Astrocyte (in vitro differentiated cells and primary cell): ENCODE data around the gene SVOPL. TPM values are rescaled to one million over a fixed set of nuclear protein-coding genes. Genes with fewer than 3 reads are reported as not detected.
"Not testable (repeated sequence)": the region's sequence is repeated elsewhere in the genome, so short reads cannot be mapped to it uniquely, and the experiment has no call there.

ENCODE experiments used
- DNase-seq: peaks from one replicate; pipeline ENCODE4 v3.0.0-alpha.2; 2010; ENCODE audit warnings: low read depth
- FAIRE-seq: peaks from 2 replicates; lab custom pipeline; 2011; peaks lifted over from hg19 to GRCh38; lab: Jason Lieb, UNC
- H2AFZ ChIP-seq: 2 replicates; pipeline ENCODE4 v1.6.0; 2012; ENCODE audit warnings: low read depth, low read length, inconsistent platforms
- H3K27ac ChIP-seq: 2 replicates; pipeline ENCODE4 v1.5.1; 2011; ENCODE audit warnings: low read depth, low read length, inconsistent platforms
- H3K27me3 ChIP-seq: 2 replicates; pipeline ENCODE4 v1.6.0; 2011; ENCODE audit warnings: low read length, inconsistent platforms; ENCODE audit not compliant: insufficient read depth
- H3K36me3 ChIP-seq: 2 replicates; pipeline ENCODE4 v1.5.1; 2011; ENCODE audit warnings: low read length, inconsistent platforms; ENCODE audit not compliant: insufficient read depth
- H3K4me1 ChIP-seq: 2 replicates; pipeline ENCODE4 v1.5.1; 2011; ENCODE audit warnings: low read length, inconsistent platforms; ENCODE audit not compliant: insufficient read depth
- H3K4me2 ChIP-seq: 2 replicates; pipeline ENCODE4 v1.6.0; 2012; ENCODE audit warnings: low read length, inconsistent platforms
- H3K4me3 ChIP-seq: 2 replicates; pipeline ENCODE4 v1.5.1; 2011; ENCODE audit warnings: low read depth, mild to moderate bottlenecking, low read length, inconsistent platforms; ENCODE audit not compliant: insufficient read depth
- H3K79me2 ChIP-seq: 2 replicates; pipeline ENCODE4 v1.6.0; 2012; ENCODE audit warnings: mild to moderate bottlenecking, low read length, inconsistent platforms; ENCODE audit not compliant: insufficient read depth
- H3K9ac ChIP-seq: 2 replicates; pipeline ENCODE4 v1.6.0; 2012; ENCODE audit warnings: mild to moderate bottlenecking, low read length, inconsistent platforms
- H3K9me3 ChIP-seq: 2 replicates; pipeline ENCODE4 v1.5.1; 2012; ENCODE audit warnings: low read depth, mild to moderate bottlenecking, low read length, inconsistent platforms; ENCODE audit not compliant: insufficient read depth
- H4K20me1 ChIP-seq: 2 replicates; pipeline ENCODE4 v1.6.0; 2012; ENCODE audit warnings: low read length, inconsistent platforms; ENCODE audit not compliant: insufficient read depth
- H3K27ac Mint-ChIP-seq: one replicate; pipeline ENCODE4 v1.8.0; 2021; ENCODE audit warnings: mild to moderate bottlenecking, mixed read lengths; ENCODE audit not compliant: unreplicated experiment
- H3K27me3 Mint-ChIP-seq: one replicate; pipeline ENCODE4 v1.8.0; 2021; ENCODE audit warnings: low read depth, mixed read lengths; ENCODE audit not compliant: unreplicated experiment
- H3K36me3 Mint-ChIP-seq: one replicate; pipeline ENCODE4 v1.8.0; 2021; ENCODE audit warnings: low read depth, mixed read lengths; ENCODE audit not compliant: unreplicated experiment
- H3K4me1 Mint-ChIP-seq: one replicate; pipeline ENCODE4 v1.8.0; 2021; ENCODE audit warnings: low read depth, mixed read lengths; ENCODE audit not compliant: unreplicated experiment
- H3K4me3 Mint-ChIP-seq: one replicate; pipeline ENCODE4 v1.8.0; 2021; ENCODE audit warnings: mild to moderate bottlenecking, moderate library complexity, mixed read lengths; ENCODE audit not compliant: unreplicated experiment
- H3K9me3 Mint-ChIP-seq: one replicate; pipeline ENCODE4 v1.8.0; 2021; ENCODE audit warnings: mild to moderate bottlenecking, mixed read lengths; ENCODE audit not compliant: unreplicated experiment
- CTCF ChIP-seq: IDR thresholded peaks from 2 replicates; pipeline ENCODE4 v1.5.1; 2011; ENCODE audit warnings: low read depth, mild to moderate bottlenecking, inconsistent platforms, low read length, moderate library complexity; ENCODE audit not compliant: insufficient read depth
- EZH2 ChIP-seq: IDR thresholded peaks from 2 replicates; pipeline ENCODE4 v1.6.1; 2012; ENCODE audit warnings: mild to moderate bottlenecking, low read length, inconsistent platforms; ENCODE audit not compliant: insufficient read depth
- total RNA-seq: library from RNA; stranded (reverse); gene quantifications from 2 replicates; pipeline ENCODE4 v1.2.1, GENCODE V29; 2021

SVOPL gene
- total RNA-seq, 1 donor from 2014 or later: 0.34 TPM

- Mint-ChIP-seq H3K9me3 (no peaks in the 10 kb centered on the region), H3K4me3 (no peak overlapping the region), H3K36me3 (peaks cover 3% of the 10 kb centered on the region), H3K4me1 (peaks cover 24% of the 10 kb centered on the region), H3K27ac (peak overlapping the region; percentile 70), H3K27me3 (peaks cover 8% of the 10 kb centered on the region)
- Histone ChIP-seq H3K9ac (no peak overlapping the region), H3K79me2 (no peaks in the 10 kb centered on the region), H3K36me3 (no peaks in the 10 kb centered on the region), H3K4me3 (no peak overlapping the region), H3K27ac (no peak overlapping the region), H3K4me1 (peaks cover 8% of the 10 kb centered on the region), H2AFZ (no peak overlapping the region), H4K20me1 (no peaks in the 10 kb centered on the region), H3K9me3 (no peaks in the 10 kb centered on the region), H3K4me2 (peak overlapping the region; percentile 67), H3K27me3 (no peaks in the 10 kb centered on the region)
- FAIRE-seq (no peak), DNase-seq (no peak)
- TF ChIP-seq CTCF (no peak), EZH2 (no peak)
Observed at GRCh38 chr7:138738114-138738513, 37.0 kb upstream of the SVOPL start.

GRCh38 chr7:138735399-138735798, 34.2 kb upstream of the SVOPL start:
- no peak for FAIRE-seq
- no peaks in the 10 kb centered on the region for H3K36me3 Mint-ChIP-seq
- no peaks in the 10 kb centered on the region for H3K9me3 Mint-ChIP-seq
- H3K4me1 Mint-ChIP-seq: peaks cover 15% of the 10 kb centered on the region
- no peaks in the 10 kb centered on the region for H3K27me3 ChIP-seq
- H3K79me2 ChIP-seq: no peaks in the 10 kb centered on the region
- no peak overlapping the region for H3K4me2 ChIP-seq
- peaks cover 8% of the 10 kb centered on the region for H3K27me3 Mint-ChIP-seq
- no peak overlapping the region for H3K27ac ChIP-seq
- no peak for DNase-seq
- H3K27ac Mint-ChIP-seq: no peak overlapping the region
- no peak overlapping the region for H3K9ac ChIP-seq
- TF ChIP-seq CTCF (no peak), EZH2 (no peak)
- peaks cover 5% of the 10 kb centered on the region for H3K4me1 ChIP-seq
- no peaks in the 10 kb centered on the region for H3K9me3 ChIP-seq
- H3K36me3 ChIP-seq: no peaks in the 10 kb centered on the region
- peak overlapping the region; percentile 14 for H3K4me3 Mint-ChIP-seq
- H4K20me1 ChIP-seq: no peaks in the 10 kb centered on the region
- H2AFZ ChIP-seq: no peak overlapping the region
- H3K4me3 ChIP-seq: no peak overlapping the region

- H3K27ac Mint-ChIP-seq, H3K27ac ChIP-seq, DNase-seq, H4K20me1 ChIP-seq, H3K27me3 Mint-ChIP-seq, H3K79me2 ChIP-seq, H3K4me3 Mint-ChIP-seq, H3K4me1 ChIP-seq, H3K36me3 ChIP-seq, H3K4me1 Mint-ChIP-seq, H3K9me3 Mint-ChIP-seq, H3K9me3 ChIP-seq, H3K4me3 ChIP-seq, H3K27me3 ChIP-seq, H3K36me3 Mint-ChIP-seq, H3K9ac ChIP-seq, H3K4me2 ChIP-seq, FAIRE-seq, H2AFZ ChIP-seq: not testable (repeated sequence)
Observed at GRCh38 chr7:138731733-138732132, 30.6 kb upstream of the SVOPL start.
